ENCODE measurements around the gene TAS1R1.

Gene TAS1R1

DNA sequence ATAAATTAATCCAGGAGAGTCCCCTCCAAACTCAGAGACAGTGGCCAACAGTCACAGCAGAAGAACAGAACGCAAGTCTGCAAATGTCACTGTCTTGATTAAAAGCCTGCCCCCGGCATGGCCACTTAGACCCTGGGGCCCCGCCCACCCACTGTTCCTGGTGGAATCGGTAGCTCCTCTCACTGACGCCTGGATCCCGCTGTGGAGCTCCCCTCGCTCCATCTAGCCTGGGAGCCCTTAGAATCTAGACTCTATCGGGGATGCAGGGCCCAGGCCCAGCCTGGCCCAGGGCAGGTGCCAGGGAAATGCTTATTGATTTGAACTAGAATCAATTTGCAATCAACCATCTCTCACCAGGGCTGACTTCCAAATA, 42.2 kb upstream of the TAS1R1 start:
- TF ChIP-seq, protein P1, sequence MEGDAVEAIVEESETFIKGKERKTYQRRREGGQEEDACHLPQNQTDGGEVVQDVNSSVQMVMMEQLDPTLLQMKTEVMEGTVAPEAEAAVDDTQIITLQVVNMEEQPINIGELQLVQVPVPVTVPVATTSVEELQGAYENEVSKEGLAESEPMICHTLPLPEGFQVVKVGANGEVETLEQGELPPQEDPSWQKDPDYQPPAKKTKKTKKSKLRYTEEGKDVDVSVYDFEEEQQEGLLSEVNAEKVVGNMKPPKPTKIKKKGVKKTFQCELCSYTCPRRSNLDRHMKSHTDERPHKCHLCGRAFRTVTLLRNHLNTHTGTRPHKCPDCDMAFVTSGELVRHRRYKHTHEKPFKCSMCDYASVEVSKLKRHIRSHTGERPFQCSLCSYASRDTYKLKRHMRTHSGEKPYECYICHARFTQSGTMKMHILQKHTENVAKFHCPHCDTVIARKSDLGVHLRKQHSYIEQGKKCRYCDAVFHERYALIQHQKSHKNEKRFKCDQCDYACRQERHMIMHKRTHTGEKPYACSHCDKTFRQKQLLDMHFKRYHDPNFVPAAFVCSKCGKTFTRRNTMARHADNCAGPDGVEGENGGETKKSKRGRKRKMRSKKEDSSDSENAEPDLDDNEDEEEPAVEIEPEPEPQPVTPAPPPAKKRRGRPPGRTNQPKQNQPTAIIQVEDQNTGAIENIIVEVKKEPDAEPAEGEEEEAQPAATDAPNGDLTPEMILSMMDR (IDR thresholded peaks at IDR 0.05; ENCODE audit: extremely low read depth, missing control alignments): no peak
- no peak for DNase-seq (ENCODE audit: low spot score)

DNA sequence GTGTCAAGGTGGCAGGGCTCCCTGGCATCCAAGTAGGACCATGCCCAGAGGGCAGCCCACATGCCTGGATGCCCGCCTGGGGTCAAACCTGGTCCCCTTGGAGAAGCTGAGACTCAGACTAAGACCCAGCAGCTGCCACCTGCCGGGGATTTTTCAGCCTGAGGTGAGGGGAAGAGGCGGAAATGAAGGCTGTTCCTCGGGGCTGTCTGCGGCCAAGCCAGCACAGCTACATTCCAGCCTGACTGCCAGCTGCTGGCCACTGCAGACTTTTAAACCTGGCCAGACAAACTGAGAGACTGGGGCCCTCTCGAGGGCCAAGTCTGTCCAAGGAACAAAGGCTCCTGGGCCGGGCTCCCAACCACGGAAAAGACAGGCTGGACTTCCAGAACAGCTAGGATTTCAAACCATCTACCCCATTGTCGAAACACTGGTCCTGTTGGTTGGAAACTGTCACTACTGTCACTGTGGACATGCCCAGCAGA, 41.7 kb upstream of the TAS1R1 start:
- DNase-seq (ENCODE audit: low spot score): no peak
- TF ChIP-seq, protein P1 (IDR thresholded peaks at IDR 0.05; ENCODE audit: extremely low read depth, missing control alignments): no peak

DNA sequence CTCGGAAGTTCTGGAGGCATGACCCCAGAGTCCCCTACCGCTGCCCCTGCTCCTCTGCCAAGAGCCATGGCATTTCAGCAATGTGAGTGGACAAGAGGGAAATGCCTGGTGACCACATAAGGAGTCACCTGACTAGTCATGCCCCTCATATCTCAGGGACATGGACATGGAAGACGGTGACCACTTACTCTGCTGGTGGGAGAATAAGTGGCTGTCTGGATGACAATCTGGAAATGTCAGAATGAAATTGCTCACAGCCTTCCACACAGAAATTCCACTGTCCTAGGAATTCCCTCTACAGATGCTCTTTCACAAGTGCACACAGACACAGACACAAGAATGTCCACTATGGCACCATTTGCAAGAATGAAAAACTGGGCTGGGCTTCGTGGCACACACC, 39.3 kb upstream of the TAS1R1 start:
- DNase-seq (ENCODE audit: low spot score): no peak
- TF ChIP-seq, protein P1 (IDR thresholded peaks at IDR 0.05; ENCODE audit: extremely low read depth, missing control alignments): no peak

DNA sequence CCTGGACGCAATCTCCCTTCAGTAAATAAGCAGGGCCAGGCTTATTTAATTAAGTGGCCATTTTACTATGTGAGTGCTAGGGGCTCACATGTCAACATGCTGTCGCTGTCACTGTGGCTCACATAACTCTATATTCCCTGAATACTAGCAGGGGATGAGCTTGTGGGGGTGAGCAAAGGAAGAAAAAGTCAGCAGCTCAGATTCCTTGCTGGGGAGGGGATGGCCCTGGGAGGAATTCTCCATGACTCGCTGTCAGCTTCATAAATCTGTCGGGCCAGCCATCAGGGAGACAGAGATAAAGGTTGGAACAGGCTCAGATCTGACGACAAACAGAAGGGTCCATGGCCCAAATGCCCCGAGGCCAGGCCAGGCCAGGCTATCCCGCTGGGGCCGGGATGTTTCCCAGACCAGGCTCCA, 37.7 kb upstream of the TAS1R1 start:
- DNase-seq (ENCODE audit: low spot score): no peak
- TF ChIP-seq, protein P1 (IDR thresholded peaks at IDR 0.05; ENCODE audit: extremely low read depth, missing control alignments): no peak

DNA sequence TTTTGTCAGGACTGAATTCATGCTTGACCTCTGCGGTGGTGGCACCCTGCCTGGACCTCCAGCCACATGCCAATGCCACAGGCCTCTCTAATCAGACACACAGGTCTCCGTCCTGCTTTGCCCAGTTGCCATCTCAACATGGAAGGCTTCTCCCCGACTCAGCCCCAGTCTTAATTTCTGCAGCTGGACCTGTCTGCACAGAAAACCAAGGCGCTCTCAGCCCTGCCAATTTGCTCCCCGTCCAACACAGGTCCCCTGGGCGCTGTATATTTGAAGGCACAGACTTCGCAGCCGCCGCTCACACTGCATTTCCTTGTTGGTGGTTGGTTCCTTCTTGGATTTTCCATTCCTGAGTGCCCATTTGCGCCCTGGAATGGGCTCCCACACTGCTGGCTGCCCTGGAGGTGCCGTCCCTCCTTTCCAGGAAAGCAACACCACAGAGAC, 35.6 kb upstream of the TAS1R1 start:
- TF ChIP-seq, protein P1 (IDR thresholded peaks at IDR 0.05; ENCODE audit: extremely low read depth, missing control alignments): no peak
- no peak for DNase-seq (ENCODE audit: low spot score)

DNA sequence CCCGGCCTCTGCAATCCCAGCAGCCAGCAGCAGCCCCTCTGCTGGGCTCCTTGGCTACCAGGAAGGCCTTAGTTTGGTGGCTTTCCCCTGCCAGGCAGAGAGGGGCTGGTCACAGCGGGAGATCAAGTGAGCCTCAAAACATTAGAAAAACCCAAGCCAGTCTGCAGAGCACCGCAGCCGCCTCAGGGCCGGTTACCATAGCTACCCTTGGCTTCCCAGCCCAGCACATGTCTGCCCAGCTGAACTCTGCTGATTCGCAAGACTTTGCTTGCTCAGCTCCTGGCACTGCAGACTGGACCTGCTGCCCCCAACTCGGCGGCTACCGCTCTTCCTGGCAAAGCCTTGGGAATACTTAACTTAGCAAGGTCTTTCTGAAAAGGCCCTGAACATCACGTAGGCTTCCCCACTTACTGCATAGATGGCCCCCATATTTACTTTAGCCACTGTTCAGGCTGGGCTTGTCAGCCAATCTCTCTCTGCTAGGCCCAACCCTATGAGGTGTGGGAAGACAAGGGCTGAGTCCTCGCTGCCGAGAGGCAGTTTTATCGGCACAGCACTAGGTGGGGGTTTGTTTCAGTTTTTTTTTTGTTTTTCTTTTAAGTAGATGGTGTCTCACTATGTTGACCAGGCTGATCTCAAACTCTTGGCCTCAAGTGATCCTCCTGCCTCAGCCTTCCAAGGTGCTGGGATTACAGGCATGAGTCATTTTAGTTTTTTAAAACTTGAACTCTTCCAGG, 35.0 kb upstream of the TAS1R1 start:
- TF ChIP-seq, protein P1 (IDR thresholded peaks at IDR 0.05; ENCODE audit: extremely low read depth, missing control alignments): no peak
- no peak for DNase-seq (ENCODE audit: low spot score)

DNA sequence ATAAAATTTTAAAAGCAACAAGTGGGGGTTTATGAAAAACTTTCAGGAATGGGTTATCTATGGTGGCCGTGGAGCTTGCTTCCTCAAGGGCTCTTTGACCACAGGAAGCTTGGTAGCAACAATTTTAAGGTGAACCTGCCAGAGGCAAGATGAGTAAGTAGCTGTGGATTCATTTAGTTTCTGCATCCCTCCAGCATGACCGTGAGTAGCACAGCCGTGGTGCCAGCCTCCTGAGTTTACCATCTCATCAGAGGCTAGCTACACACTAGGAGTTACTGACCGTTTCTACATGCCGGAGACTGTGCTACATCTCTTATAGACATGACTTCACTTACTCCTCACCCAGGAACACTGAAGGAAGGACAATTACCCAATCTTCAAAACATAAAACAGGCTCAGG, 33.6 kb upstream of the TAS1R1 start:
- TF ChIP-seq, protein P1 (IDR thresholded peaks at IDR 0.05; ENCODE audit: extremely low read depth, missing control alignments): no peak
- DNase-seq (ENCODE audit: low spot score): no peak

All from GM20000 (cell line).